Middle frontal gyrus (tissue), 1 donor: ENCODE results near the gene MMEL1.

Source experiments
- DNase-seq: peaks from one replicate; pipeline ENCODE4 v3.0.0-alpha.2; 2015; ENCODE audit warnings: low spot score; ENCODE audit errors: extremely low spot score

MMEL1 gene

DNA sequence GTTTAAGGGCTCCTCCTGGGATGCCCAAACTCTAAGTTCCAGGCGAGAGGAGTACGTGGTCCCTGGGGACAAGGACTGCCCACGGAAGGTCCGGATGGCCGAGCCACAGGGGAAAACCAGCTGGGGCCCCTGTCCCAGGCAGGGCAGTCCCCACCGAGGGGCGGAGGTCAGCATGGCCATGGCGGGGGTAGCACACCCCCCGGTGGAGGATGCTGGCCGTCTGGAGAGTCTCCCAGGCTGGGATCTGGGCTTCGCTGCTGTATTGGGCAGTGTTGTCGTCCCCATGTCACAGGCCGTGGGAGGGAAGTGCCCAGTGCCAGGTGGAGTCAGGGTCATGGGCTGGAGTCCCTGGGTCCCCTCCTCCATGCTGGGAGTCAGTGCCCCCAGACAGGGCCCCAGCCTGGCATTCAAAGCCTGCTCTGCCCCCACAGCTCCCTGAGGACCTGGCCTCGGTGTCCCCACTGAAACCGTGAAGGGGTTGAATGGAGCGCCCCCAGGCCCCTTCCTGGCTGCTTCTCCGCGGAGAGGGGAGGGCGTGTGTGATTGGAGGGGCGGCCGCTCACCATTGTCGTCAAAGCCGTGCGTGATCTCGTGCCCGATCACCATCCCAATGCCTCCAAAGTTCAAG is 39.5 kb downstream of the MMEL1 start:
- no peak for DNase-seq

DNA sequence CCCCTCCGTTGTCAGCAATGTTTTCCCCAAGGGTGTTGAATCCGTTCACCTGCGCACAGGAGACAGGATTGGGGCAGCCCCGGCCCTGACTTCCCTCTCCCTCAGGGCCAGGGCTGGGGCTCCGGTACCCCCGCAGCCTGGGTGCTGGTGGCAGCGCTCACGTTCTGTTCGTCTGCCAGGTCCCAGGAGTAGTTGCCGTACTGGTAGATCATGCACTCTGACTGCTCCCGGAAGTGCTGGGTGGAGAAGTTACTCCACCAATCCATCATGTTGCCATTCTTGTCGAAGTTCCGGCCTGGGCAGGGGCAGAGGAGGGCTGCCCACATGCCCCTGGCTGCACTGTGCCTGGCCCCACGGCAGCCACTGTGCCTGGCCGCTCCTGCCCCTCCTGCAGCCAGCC is 40.1 kb downstream of the MMEL1 start:
- DNase-seq = no peak

DNA sequence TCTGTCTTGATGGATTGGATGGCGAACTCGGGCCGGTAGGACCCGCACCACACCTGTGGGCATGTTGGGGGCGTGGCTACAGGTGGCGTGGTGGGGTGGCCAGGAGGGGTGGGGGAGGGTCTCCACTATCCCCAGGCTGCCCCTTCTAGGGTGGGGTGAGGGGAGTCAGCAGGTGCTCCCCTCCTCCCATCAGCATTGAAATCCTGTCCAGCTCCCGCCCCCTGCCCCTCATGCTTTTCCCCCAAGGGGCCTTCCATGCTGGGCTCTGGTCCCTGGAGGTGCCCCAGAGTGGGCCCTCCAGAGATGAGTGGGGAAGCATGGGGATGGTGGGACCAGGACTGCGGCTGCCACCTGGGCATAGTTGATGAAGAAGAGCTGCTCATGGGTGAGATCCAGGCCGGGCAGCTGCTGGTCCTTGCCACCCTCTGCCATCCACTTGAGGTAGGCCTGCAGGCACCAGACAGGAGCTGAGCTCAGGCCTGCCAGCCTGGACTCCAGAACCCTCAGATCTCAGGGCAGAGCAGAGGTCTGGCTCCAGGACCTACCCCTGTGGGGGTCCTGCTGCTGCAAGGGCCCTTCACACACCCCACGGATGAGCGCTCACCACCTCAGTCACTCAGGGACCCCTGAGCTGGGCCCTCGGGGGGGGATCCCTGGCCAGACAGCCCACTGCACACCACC is 41.1 kb downstream of the MMEL1 start:
- DNase-seq = no peak

DNA sequence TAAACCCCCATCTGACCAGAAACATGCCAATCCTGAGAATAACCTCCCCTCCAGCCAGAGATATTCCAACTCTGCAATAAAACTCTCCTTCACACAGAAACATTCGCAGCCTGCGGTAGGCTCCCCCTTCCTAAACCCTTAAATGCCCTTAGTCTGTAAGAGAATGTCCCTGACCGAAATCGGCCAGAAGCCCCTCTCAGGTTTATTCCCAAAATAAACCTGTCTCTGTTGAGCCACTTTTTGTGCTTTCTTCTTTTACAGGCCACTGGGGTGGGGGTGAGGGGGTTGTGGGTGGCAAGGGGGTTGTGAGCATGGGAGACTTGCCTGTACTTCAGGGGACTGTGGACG is 41.6 kb downstream of the MMEL1 start:
- DNase-seq = no peak

- no peak for DNase-seq
Observed at GRCh38 chr1:2590233-2591141, 42.3 kb downstream of the MMEL1 start.

- DNase-seq = no peak
Observed at GRCh38 chr1:2589431-2590232, 43.2 kb downstream of the MMEL1 start.

DNA sequence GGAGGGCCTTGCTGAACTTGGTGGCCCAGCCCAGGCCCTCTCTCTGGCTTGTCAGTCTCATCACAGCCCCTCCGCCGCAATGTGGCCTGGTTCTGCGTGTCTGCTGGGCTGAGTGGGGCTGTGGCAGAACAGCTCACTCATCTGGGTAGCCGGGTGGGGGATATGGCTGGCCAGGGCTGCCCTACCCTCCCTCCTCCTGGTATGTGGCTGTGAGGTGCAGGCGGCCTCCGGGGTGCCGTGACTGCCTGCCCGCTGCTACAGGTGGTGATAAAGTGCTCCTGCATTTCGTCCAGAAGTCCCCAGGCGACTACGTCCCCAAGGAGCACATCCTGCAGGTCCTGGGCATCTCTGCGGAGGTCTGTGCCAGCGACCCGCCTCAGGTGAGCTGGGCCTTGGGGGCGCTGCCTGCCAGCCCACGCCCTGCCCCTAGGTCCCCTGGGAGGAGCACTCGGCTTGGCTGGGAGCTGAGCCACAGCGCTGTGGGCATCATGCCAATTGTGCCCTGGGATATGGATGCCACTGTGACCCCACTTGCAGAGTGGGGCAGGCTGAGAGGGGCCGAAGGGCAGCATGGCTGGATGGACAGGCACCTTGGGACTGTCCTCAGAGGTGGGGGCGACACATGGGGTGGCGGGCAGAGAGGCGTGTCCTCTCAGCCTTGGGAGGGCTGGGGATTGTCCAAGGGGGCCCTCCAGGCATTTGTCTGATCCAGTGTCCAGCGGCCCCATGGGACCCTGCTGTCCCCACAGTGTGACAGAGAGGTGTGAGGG is 44.0 kb downstream of the MMEL1 start:
- no peak for DNase-seq

- no peak for DNase-seq
Observed at GRCh38 chr1:2587860-2588571, 44.8 kb downstream of the MMEL1 start.

DNA sequence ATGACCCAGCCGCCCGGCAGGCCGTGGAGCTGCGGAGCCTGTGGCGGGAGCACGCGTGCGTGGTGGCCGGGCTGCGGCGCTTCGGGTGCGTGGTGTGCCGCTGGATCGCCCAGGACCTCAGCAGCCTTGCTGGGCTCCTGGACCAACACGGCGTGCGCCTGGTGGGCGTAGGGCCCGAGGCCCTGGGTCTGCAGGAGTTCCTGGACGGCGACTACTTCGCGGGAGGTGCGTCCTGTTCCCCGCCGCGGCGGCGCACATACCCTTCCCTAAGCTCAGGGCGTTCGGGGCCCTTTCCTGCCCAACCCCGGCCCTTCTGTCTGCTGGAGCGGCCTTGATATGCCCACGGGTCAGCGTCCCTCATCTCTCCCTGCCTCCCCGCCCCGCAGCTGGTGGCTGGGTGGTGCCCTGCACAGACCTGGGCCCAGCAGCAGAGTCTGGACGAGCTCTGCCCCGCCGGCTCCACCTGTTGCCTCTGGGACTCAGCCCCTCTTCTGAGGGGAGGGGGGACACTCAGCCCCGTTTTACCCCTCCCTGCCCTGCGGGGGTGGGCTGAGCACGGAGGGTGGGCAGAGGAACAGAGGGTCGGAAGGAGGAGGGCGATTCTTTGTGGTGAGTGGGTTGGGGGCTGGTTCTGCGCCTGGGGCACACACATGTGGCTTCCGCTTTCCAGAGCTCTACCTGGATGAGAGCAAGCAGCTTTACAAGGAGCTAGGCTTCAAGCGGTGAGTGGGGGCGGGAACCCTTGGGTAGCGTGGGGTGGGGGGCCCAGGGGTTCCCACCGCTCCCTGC is 45.6 kb downstream of the MMEL1 start:
- no peak for DNase-seq

DNA sequence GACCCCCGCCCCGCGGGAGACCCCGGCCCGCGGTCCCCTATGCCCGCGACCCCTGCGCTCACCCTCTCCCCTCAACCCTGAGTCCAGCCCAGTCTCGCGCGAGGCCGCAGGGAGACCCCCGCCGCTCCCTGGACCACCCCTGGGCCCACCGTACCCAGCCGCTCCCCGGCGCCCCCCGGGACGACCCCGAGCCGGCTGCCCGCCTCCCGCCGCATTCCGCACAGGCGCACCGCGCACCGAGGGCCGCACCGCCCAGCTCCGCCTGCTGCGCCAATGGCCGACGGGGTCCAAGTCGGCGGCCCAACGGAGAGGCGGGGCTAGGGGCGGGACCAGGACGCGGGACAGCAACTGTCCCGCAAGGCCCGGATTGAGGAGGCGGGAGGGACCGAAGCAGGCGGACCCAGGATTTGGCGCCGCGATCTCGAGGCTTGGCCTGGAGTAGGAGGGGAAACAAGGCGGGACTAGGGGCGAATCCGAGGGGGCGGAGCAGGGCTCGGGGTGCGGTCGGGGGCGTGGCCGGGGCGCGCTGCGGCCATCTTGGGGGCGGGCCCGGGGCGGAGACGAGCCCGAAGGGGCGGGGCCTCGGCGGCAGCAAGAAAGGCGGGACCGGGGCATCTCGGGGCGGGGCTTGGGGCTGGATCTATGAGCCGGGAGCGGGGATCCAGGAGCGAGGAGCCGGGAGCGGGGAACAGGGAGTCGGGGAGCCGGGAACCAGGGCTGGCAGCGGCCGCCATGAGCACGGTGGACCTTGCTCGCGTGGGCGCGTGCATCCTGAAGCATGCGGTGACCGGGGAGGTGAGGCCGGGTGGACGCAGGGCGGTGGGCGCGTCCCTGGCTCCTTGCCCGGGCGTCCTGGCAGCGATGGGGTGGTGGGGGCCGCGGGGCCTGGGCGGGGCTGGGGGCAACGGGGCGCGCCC is 46.4 kb downstream of the MMEL1 start, which contains the start of gene PRXL2B:
Gene PRXL2B, plus strand, starts transcription at position 624 of the 917 bp plus-strand sequence. Its CDS starts 109 bp downstream, at position 733.
- DNase-seq = peak; percentile 97

DNA sequence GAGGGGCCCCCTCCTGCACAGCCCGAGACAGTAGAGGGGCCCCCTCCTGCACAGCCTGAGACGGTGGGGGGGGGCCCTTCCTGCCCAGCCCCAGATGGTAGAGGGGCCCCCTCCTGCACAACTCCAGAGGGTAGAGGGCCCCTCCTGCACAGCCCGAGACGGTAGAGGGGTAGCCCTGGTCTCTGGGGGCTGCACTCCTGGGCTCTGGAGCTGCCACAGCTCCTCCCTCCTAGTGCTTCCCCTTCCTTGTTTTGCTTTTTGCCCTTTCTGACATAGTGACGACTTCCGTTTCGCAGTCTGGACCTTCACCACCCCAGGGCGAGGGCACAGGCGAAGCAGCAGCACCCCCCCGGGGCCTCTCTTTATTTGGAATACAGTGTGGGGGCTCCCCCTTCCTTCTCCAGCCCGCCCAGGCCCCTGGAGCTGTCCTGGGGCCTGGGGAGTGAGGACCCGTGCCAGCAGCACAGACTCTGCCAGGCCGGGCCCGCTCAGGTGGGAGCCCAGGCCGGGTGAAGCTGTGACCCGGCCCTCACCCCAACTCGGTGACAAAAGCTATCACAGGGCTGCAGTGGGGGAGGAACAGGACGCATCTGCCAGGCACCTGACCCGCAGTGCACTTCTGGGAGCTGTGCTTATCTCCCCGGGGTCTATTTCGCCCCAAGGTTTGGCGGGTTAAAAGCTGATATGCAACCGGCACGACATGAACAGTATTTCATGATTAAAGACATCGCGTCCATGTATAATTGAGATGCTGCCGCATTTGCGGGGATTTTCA is 47.3 kb downstream of the MMEL1 start:
- no peak for DNase-seq

GRCh38 chr1:2584686-2585317 is 48.0 kb downstream of the MMEL1 start:
- no peak for DNase-seq

GRCh38 chr1:2583871-2584351 is 48.9 kb downstream of the MMEL1 start:
- no peak for DNase-seq

DNA sequence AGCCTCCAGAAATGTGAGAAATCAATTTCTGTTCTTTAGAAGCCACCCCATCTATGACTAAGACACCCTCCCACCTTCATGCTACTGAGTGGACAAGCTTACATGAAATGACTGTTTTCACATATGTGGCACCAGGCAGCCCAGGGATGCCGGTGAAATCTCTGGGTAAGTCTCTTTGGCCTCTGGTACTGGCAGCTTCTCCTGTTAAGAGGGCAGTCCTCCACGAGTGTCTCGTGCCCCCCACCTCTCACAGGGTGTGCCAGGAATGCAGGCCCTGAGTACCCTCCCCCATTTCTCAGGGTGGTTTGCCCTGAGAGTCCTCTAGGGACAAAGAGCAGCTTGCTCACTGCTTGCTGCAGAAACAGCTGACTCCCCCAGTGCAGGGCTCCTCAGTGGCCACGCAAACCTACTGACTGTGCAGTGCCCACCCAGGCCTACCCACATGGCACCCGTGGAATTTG is 49.5 kb downstream of the MMEL1 start:
- no peak for DNase-seq

DNA sequence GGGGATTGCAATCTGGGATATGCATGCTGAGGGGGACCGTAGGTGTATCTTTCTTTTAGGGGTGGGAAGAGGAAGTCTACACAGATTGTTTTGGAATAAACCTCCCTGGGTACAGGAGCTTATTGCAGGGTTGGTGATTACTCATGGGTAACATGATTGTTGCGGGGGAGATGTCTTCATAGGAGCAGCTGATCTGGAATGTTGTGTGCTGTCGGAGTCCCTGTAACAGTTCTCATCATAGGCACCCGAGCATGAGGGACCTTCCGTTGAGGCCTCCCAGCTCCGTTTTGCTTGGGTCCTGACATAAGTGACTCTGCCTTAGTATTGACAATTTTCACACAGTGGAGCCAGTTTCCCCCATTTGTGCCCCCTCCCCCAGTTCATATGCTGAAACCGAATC is 50.4 kb downstream of the MMEL1 start:
- DNase-seq = no peak

GRCh38 chr1:2580691-2581090 is 52.1 kb downstream of the MMEL1 start:
- DNase-seq = no peak

- no peak for DNase-seq
Observed at GRCh38 chr1:2578758-2579118, 54.1 kb downstream of the MMEL1 start.
